ENCODE data around the gene TRAF3IP1. TPM values are rescaled to one million over a fixed set of nuclear protein-coding genes. Genes with fewer than 3 reads are reported as not detected.

The TRAF3IP1 gene
- total RNA-seq, 4 donors from 2014 or later: 8.5 to 20.8 (median 10.9) TPM

DNA sequence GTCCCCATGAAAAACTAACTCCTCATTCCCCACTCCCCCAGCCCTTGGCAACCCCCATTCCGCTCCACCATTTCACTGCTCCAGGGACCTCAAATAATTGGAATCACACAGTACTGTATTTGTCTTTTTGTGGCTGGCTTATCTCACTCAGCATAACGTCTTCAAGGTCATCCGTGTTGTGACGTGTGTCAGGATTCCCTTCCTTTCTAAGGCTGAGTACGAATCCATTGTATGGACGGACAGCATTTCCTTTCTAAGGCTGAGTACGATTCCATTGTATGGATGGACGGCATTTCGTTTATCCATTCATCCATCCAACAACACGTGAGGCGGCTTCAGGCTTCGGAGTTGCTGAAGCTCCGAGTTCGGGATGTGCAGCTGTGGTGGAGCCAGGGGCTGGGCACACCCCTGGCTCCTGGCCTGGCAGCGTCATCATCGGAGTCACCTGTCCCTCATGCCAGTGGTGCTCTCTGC, 105.2 kb downstream of the TRAF3IP1 start:
- no peaks in the 10 kb centered on the region for H3K27me3 ChIP-seq
- no peak for DNase-seq
- intact Hi-C loops (cut with DNase I; ENCODE audit: low total_unique reads): no loop called here
- peak overlapping the region in 1 of 4 donors; percentile 93 for H3K27ac ChIP-seq
- ATAC-seq: no peak
- in situ Hi-C loops (cut with MboI; ENCODE audit: low sequenced_read_pairs in 4 of 4): no loop called here
- TF ChIP-seq POLR2A (IDR thresholded peaks at IDR 0.05) (no peak), CTCF (IDR thresholded peaks at IDR 0.05 in 4 of 5, conservative IDR thresholded peaks at IDR 0.05 in 1 of 5) (no peak)
- H3K4me3 ChIP-seq: peak overlapping the region in 3 of 4 donors; percentile 70 to 90 (median 71)
- no peaks in the 10 kb centered on the region for H3K9me3 ChIP-seq
- H3K36me3 ChIP-seq: no peaks in the 10 kb centered on the region
- peaks cover 11 to 19% of the 10 kb centered on the region in 2 donors for H3K4me1 ChIP-seq

- TF ChIP-seq POLR2A (IDR thresholded peaks at IDR 0.05): no peak
- Histone ChIP-seq H3K27ac (peak overlapping the region; percentile 81 to 93 (median 90)), H3K4me3 (peak overlapping the region; percentile 70 to 90 (median 74)), H3K27me3 (no peaks in the 10 kb centered on the region), H3K36me3 (no peaks in the 10 kb centered on the region), H3K9me3 (no peaks in the 10 kb centered on the region), H3K4me1 (peaks cover 11 to 19% of the 10 kb centered on the region in 2 donors)
- intact Hi-C loops (cut with DNase I; ENCODE audit: low total_unique reads): no loop called here
- in situ Hi-C loops (cut with MboI; ENCODE audit: low sequenced_read_pairs in 4 of 4): no loop called here
- no peak for DNase-seq
- peak; percentile 21 to 22 for ATAC-seq
Observed at GRCh38 chr2:238425979-238426567, 105.8 kb downstream of the TRAF3IP1 start.

DNA sequence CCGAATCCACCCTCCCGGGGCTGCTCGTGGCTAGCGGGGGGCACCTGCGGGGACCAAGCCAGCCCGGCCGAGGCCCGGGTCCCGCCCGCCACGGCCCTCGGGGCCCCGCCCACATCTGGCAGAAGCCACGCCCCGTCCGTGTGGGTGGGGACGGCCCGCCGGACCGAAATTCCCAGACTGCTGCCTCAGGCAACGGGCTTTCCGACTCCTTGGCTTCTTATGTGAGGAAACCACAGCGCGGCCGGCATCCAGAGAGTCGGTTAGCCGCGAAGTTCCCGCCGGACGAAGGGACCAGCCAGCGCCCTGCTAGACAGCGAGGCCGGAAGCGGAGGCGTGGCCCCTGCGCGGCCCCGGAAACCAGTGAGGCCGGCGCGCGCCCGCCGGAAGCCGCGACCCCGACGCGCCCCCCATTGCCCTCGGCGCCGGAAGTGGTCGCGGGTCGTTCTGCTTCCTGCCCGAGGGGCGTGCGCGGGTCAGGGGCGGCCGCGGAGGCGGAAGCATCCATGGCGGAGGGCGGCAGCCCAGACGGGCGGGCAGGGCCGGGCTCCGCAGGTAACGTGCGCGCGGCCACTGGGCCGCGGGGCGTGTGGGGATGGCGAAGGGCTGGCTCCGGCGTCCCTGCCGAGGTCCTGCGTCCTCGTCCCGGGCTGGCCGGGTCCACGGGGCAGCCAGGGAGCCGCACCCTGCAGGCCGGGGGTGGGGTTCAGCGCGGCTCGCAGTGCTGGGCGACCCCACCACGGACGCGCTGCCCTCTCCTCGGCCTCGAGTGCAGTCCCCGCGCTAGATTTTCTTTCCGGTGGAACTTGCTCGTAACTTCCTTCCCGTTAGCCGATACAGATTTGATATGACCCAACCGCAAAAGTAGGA, 106.5 kb downstream of the TRAF3IP1 start, which contains the start of gene ASB1:
Gene ASB1 (plus strand): TSS at position 360 of the 867 bp plus-strand sequence. CDS start 144 bp downstream, at position 504.
- H3K36me3 ChIP-seq: no peaks in the 10 kb centered on the region
- H3K27me3 ChIP-seq: no peaks in the 10 kb centered on the region
- TF ChIP-seq CTCF (IDR thresholded peaks at IDR 0.05 in 4 of 5, conservative IDR thresholded peaks at IDR 0.05 in 1 of 5) (no peak), POLR2A (IDR thresholded peaks at IDR 0.05) (peak; percentile 54 to 65)
- ATAC-seq (peak; percentile 82 to 85), DNase-seq (peak; percentile 26 to 58)
- H3K4me1 ChIP-seq: peaks cover 11 to 19% of the 10 kb centered on the region in 2 donors
- in situ Hi-C loops (cut with MboI; ENCODE audit: low sequenced_read_pairs in 4 of 4) (no loop called here), intact Hi-C loops (cut with DNase I; ENCODE audit: low total_unique reads) (no loop called here)
- H3K4me3 ChIP-seq: peak within 1 kb of the TSS; percentile 70 to 90 (median 74)
- no peaks in the 10 kb centered on the region for H3K9me3 ChIP-seq
- peak within 1 kb of the TSS; percentile 81 to 93 (median 90) for H3K27ac ChIP-seq

GRCh38 chr2:238427435-238428162, 107.3 kb downstream of the TRAF3IP1 start:
- ATAC-seq: peak in 1 of 2 donors; percentile 29
- intact Hi-C loops (cut with DNase I; ENCODE audit: low total_unique reads) (no loop called here), in situ Hi-C loops (cut with MboI; ENCODE audit: low sequenced_read_pairs in 4 of 4) (no loop called here)

More at GRCh38 chr2:238427435-238428162, 107.3 kb downstream of the TRAF3IP1 start:
- H3K27me3 ChIP-seq: no peaks in the 10 kb centered on the region
- no peaks in the 10 kb centered on the region for H3K36me3 ChIP-seq
- DNase-seq: peak in 1 of 2 donors; percentile 12
- TF ChIP-seq CTCF (IDR thresholded peaks at IDR 0.05 in 4 of 5, conservative IDR thresholded peaks at IDR 0.05 in 1 of 5) (no peak), POLR2A (IDR thresholded peaks at IDR 0.05) (no peak)
- H3K4me3 ChIP-seq: peak overlapping the region; percentile 70 to 90 (median 74)
- H3K4me1 ChIP-seq: peaks cover 11 to 19% of the 10 kb centered on the region in 2 donors
- peak overlapping the region; percentile 81 to 93 (median 90) for H3K27ac ChIP-seq
- no peaks in the 10 kb centered on the region for H3K9me3 ChIP-seq
